Vagina (tissue), 2 donors: ENCODE data around the gene LRMDA.

Experiments
- CTCF ChIP-seq, 3 experiments: fragments of 450-650 bp in 2 of 3; fragments of 200-600 bp in 1 of 3; sonication (generic) in 1 of 3; IDR thresholded peaks; one replicate each; pipeline ENCODE4 v1.5.1; 2017 to 2019; ENCODE audit warnings: antibody characterized with exemption in 3 of 3, mild to moderate bottlenecking in 2 of 3, moderate library complexity in 2 of 3
- POLR2A ChIP-seq, 2 donors: fragments of 450-650 bp; IDR thresholded peaks; one replicate each; pipeline ENCODE4 v1.6.1; 2017; ENCODE audit warnings: antibody characterized with exemption in 2 of 2, mild to moderate bottlenecking in 2 of 2, moderate library complexity in 2 of 2
- POLR2AphosphoS5 ChIP-seq, 2 donors: sonication (generic); formaldehyde crosslinking; IDR thresholded peaks; one replicate each; pipeline ENCODE4 v1.9.0; 2017; ENCODE audit warnings: antibody characterized with exemption in 2 of 2, mild to moderate bottlenecking in 2 of 2, low read depth in 1 of 2; ENCODE audit not compliant: insufficient read depth in 1 of 2

- TF ChIP-seq CTCF (IDR thresholded peaks at IDR 0.05) (no peak), POLR2A (IDR thresholded peaks at IDR 0.05) (no peak), POLR2AphosphoS5 (IDR thresholded peaks at IDR 0.05; ENCODE audit: insufficient read depth in 1 of 2, low read depth in 1 of 2) (no peak)
These were observed 192.1 kb downstream of the LRMDA start for GRCh38 chr10:75623310-75624093.
